Suprapubic skin (tissue), 3 donors: ENCODE measurements around the gene HOXB2.

ENCODE experiments used
- POLR2A ChIP-seq, 2 donors: fragments of 450-650 bp; IDR thresholded peaks; one replicate each; pipeline ENCODE4 v1.6.1; 2017; ENCODE audit warnings: antibody characterized with exemption in 2 of 2, mild to moderate bottlenecking in 2 of 2, moderate library complexity in 2 of 2
- TF ChIP-seq, protein P1 (sequence below), 2 donors: fragments of 200-600 bp in 1 of 2; fragments of 450-650 bp in 1 of 2; sonication (generic) in 1 of 2; IDR thresholded peaks; one replicate each; pipeline ENCODE4 v1.5.1; 2016 to 2019; ENCODE audit warnings: antibody characterized with exemption in 2 of 2, mild to moderate bottlenecking in 1 of 2, moderate library complexity in 1 of 2

DNA sequence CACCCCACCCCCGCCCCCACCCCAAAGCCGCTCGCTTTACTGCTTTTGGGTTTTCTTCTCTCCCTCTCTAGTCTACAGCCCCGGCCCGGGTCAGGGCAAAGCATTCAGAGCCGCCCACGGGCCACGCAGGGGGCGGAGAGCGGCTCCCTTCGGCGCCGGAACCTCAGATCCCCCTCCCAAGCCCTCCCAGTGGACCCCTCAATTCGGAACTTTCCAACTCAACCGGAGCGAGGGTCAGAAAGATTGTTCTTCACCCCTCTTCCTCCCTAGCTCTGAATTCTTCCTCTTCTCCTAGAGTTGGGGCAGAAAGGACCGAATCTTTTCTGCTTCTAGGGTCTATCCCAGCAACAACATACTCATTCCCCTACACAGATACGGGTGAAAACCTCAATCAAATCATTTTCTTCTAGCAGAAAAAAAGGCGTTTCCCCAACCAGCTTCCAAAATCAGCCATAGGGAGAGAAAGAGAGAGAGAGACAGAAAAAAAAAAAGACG is 1.0 kb downstream of the HOXB2 start:
- TF ChIP-seq, protein P1, sequence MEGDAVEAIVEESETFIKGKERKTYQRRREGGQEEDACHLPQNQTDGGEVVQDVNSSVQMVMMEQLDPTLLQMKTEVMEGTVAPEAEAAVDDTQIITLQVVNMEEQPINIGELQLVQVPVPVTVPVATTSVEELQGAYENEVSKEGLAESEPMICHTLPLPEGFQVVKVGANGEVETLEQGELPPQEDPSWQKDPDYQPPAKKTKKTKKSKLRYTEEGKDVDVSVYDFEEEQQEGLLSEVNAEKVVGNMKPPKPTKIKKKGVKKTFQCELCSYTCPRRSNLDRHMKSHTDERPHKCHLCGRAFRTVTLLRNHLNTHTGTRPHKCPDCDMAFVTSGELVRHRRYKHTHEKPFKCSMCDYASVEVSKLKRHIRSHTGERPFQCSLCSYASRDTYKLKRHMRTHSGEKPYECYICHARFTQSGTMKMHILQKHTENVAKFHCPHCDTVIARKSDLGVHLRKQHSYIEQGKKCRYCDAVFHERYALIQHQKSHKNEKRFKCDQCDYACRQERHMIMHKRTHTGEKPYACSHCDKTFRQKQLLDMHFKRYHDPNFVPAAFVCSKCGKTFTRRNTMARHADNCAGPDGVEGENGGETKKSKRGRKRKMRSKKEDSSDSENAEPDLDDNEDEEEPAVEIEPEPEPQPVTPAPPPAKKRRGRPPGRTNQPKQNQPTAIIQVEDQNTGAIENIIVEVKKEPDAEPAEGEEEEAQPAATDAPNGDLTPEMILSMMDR (IDR thresholded peaks at IDR 0.05) = no peak
- TF ChIP-seq POLR2A (IDR thresholded peaks at IDR 0.05) = no peak
